K562 (cell line): ENCODE measurements around the gene LYST.

Experiments
- ETV5 ChIP-seq: sonication (generic); formaldehyde crosslinking; IDR thresholded peaks from 2 replicates; pipeline ENCODE4 v1.4.0; 2020; ENCODE audit warnings: low read depth, mild to moderate bottlenecking, missing genetic modification reagents
- FIP1L1 ChIP-seq: fragments of 200-400 bp; formaldehyde crosslinking; IDR thresholded peaks from 2 replicates; pipeline ENCODE4 v1.6.1; 2018; ENCODE audit warnings: mild to moderate bottlenecking, low read depth, low read length; ENCODE audit not compliant: poor library complexity, severe bottlenecking
- MCM2 ChIP-seq: fragments of 450-650 bp; IDR thresholded peaks from 2 replicates; pipeline ENCODE4 v1.6.1; 2017; ENCODE audit warnings: low read depth, mild to moderate bottlenecking
- MEF2A ChIP-seq: IDR thresholded peaks from 2 replicates; pipeline ENCODE4 v1.6.1; 2011; ENCODE audit warnings: low read depth, mild to moderate bottlenecking, low read length, moderate library complexity; ENCODE audit not compliant: control insufficient read depth
- MXI1 ChIP-seq: IDR thresholded peaks from 2 replicates; pipeline ENCODE4 v1.6.1; 2011; ENCODE audit warnings: low read depth, mild to moderate bottlenecking, improper control_type of control experiment, low read length
- NR2F6 ChIP-seq: fragments of 450-650 bp; formaldehyde crosslinking; IDR thresholded peaks from 2 replicates; pipeline ENCODE4 v1.4.0; 2020; ENCODE audit warnings: mild to moderate bottlenecking
- SIN3A ChIP-seq, 2 experiments: fragments of 150-350 bp in 1 of 2; IDR thresholded peaks; 2 replicates each; pipeline ENCODE4 v1.6.1; 2011 to 2016; ENCODE audit warnings: borderline replicate concordance in 2 of 2, low read depth in 2 of 2, low read length in 2 of 2, mild to moderate bottlenecking in 2 of 2, moderate library complexity in 2 of 2; ENCODE audit not compliant: control insufficient read depth in 1 of 2
- ZFP36 ChIP-seq: fragments of 150-350 bp; IDR thresholded peaks from 2 replicates; pipeline ENCODE4 v1.6.1; 2018; ENCODE audit warnings: low read length, low read depth; ENCODE audit not compliant: partially characterized antibody
- ZKSCAN8 ChIP-seq: fragments of 200-800 bp; sonication (Bioruptor generic); IDR thresholded peaks from 2 replicates; pipeline ENCODE4 v1.6.1; 2016; ENCODE audit warnings: missing genetic modification characterization, missing compliant biosample characterization
- ZNF274 ChIP-seq: IDR thresholded peaks from 2 replicates; pipeline ENCODE4 v1.6.1; 2011; ENCODE audit warnings: low read depth, mild to moderate bottlenecking, low read length, moderate library complexity, borderline replicate concordance
- TF ChIP-seq, protein P1 (sequence below): fragments of 250-450 bp; sonication (Bioruptor Pico); IDR thresholded peaks from 2 replicates; pipeline ENCODE4 v1.9.0; 2021; ENCODE audit warnings: mild to moderate bottlenecking, inconsistent platforms
- TF ChIP-seq, protein P2 (sequence below), 3 experiments: IDR thresholded peaks in 2 of 3; conservative IDR thresholded peaks in 1 of 3; 2 replicates each; pipeline ENCODE4 v1.5.1; 2011 to 2012; ENCODE audit warnings: low read length in 3 of 3, mild to moderate bottlenecking in 3 of 3, control low read depth in 2 of 3, improper control_type of control experiment in 1 of 3, inconsistent platforms in 1 of 3, low read depth in 1 of 3, mixed read lengths in 1 of 3, moderate library complexity in 1 of 3; ENCODE audit not compliant: insufficient read depth in 2 of 3

DNA sequence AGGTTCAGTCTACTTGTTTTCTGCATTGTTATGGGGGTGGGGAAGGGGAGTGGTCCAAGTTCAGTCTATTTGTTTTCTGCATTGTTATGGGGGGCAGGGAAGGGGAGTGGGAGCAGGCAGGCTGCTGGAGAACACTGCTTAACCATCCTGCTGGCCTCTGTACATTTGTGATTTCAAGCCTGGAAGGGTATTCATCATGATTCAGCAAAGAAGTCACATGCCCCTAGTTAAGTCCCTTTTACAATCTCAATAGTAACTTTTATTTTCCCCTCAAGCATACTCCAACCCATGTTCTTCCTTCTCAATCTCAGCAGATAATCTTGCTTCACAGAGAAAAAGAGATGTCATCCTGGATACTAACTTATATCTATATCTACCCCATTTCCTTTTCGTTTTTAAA, 7.9 kb downstream of the LYST start:
- TF ChIP-seq, protein P1, sequence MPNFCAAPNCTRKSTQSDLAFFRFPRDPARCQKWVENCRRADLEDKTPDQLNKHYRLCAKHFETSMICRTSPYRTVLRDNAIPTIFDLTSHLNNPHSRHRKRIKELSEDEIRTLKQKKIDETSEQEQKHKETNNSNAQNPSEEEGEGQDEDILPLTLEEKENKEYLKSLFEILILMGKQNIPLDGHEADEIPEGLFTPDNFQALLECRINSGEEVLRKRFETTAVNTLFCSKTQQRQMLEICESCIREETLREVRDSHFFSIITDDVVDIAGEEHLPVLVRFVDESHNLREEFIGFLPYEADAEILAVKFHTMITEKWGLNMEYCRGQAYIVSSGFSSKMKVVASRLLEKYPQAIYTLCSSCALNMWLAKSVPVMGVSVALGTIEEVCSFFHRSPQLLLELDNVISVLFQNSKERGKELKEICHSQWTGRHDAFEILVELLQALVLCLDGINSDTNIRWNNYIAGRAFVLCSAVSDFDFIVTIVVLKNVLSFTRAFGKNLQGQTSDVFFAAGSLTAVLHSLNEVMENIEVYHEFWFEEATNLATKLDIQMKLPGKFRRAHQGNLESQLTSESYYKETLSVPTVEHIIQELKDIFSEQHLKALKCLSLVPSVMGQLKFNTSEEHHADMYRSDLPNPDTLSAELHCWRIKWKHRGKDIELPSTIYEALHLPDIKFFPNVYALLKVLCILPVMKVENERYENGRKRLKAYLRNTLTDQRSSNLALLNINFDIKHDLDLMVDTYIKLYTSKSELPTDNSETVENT (CRISPR knock-in tag): no peak
- TF ChIP-seq, protein P2, sequence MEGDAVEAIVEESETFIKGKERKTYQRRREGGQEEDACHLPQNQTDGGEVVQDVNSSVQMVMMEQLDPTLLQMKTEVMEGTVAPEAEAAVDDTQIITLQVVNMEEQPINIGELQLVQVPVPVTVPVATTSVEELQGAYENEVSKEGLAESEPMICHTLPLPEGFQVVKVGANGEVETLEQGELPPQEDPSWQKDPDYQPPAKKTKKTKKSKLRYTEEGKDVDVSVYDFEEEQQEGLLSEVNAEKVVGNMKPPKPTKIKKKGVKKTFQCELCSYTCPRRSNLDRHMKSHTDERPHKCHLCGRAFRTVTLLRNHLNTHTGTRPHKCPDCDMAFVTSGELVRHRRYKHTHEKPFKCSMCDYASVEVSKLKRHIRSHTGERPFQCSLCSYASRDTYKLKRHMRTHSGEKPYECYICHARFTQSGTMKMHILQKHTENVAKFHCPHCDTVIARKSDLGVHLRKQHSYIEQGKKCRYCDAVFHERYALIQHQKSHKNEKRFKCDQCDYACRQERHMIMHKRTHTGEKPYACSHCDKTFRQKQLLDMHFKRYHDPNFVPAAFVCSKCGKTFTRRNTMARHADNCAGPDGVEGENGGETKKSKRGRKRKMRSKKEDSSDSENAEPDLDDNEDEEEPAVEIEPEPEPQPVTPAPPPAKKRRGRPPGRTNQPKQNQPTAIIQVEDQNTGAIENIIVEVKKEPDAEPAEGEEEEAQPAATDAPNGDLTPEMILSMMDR (IDR thresholded peaks at IDR 0.05 in 2 of 3, conservative IDR thresholded peaks at IDR 0.05 in 1 of 3; ENCODE audit: insufficient read depth in 2 of 3, low read depth in 1 of 3, low read length in 3 of 3): no peak
- TF ChIP-seq SIN3A (IDR thresholded peaks at IDR 0.05; ENCODE audit: borderline replicate concordance in 2 of 2, control insufficient read depth in 1 of 2, low read depth in 2 of 2, low read length in 2 of 2) (no peak), ZNF274 (no peak), FIP1L1 (no peak), ZFP36 (no peak), MCM2 (no peak), NR2F6 (CRISPR knock-in tag) (no peak), MXI1 (no peak), MEF2A (no peak), ZKSCAN8 (CRISPR knock-in tag) (no peak), ETV5 (CRISPR knock-in tag) (no peak)
